Right atrium auricular region (tissue), 2 donors: ENCODE results near the gene AGBL4. TPM values are rescaled to one million over a fixed set of nuclear protein-coding genes. Genes with fewer than 3 reads are reported as not detected.
A peak's percentile ranks its signal among the peaks of the same experiment; 100 is the strongest.

Experiments
- DNase-seq: peaks from one replicate; pipeline ENCODE4 v3.0.0-alpha.2; 2019; ENCODE audit warnings: low spot score
- H3K27ac ChIP-seq, 2 donors: fragments of 200-600 bp; sonication (generic); 1 replicate in 1 of 2; 2 replicates in 1 of 2; pipeline ENCODE4 v1.5.1; 2016 to 2019
- H3K27me3 ChIP-seq, 2 donors: fragments of 200-600 bp; sonication (generic); one replicate each; pipeline versions ENCODE4 v1.5.1 to v1.6.0; 2017 to 2019
- H3K36me3 ChIP-seq: fragments of 200-600 bp; sonication (generic); one replicate; pipeline ENCODE4 v1.5.1; 2016
- H3K4me1 ChIP-seq, 2 donors: fragments of 200-600 bp; sonication (generic); one replicate each; pipeline versions ENCODE4 v1.5.1 to v1.6.0; 2017 to 2019
- H3K4me3 ChIP-seq, 2 donors: fragments of 200-600 bp; sonication (generic); 1 replicate in 1 of 2; 2 replicates in 1 of 2; pipeline ENCODE4 v1.5.1; 2017 to 2019; ENCODE audit warnings: mild to moderate bottlenecking in 1 of 2, moderate library complexity in 1 of 2
- H3K9me3 ChIP-seq, 2 donors: fragments of 200-600 bp; sonication (generic); one replicate each; pipeline ENCODE4 v1.5.1; 2019
- total RNA-seq, 2 donors: library from RNA; depleted of rRNA; stranded (reverse); fragments of >200 nt; gene quantifications; one replicate each; pipeline ENCODE4 v1.1.0, GENCODE V29; 2016
- TF ChIP-seq, protein P1 (sequence below), 2 donors: fragments of 200-600 bp; sonication (generic); IDR thresholded peaks; one replicate each; pipeline ENCODE4 v1.5.1; 2019; ENCODE audit warnings: antibody characterized with exemption in 2 of 2

The AGBL4 gene
- total RNA-seq, 2 donors from 2014 or later, result 0.94 to 1.7 TPM

DNA sequence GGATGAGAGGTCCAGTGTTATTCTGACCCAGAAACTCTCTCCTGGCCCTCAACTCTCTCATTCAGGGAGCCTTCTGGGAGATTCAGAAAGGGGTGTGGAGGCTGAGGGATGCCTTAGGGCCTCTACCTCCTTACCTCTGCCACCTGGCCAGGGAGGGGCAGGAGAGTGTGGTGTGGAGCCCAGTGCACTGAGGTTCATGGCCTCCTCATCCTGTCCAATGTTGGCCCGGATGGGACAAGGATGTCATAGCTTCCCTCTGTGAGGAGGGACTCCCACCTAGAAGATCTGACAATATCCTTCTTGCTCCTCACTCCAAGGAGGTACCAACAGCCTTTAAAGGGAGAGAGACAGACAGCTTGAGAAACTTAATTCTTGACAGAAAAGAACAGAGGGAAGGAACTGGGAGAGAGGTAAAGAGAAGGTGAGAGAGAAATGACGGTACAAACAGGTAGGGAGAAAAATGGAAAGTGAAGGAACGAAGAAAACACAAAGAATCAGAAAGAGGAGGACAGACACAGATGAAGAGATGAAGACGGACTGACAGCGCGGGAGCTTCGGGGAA lies 1247.8 kb downstream of the AGBL4 start:
- TF ChIP-seq, protein P1, sequence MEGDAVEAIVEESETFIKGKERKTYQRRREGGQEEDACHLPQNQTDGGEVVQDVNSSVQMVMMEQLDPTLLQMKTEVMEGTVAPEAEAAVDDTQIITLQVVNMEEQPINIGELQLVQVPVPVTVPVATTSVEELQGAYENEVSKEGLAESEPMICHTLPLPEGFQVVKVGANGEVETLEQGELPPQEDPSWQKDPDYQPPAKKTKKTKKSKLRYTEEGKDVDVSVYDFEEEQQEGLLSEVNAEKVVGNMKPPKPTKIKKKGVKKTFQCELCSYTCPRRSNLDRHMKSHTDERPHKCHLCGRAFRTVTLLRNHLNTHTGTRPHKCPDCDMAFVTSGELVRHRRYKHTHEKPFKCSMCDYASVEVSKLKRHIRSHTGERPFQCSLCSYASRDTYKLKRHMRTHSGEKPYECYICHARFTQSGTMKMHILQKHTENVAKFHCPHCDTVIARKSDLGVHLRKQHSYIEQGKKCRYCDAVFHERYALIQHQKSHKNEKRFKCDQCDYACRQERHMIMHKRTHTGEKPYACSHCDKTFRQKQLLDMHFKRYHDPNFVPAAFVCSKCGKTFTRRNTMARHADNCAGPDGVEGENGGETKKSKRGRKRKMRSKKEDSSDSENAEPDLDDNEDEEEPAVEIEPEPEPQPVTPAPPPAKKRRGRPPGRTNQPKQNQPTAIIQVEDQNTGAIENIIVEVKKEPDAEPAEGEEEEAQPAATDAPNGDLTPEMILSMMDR (IDR thresholded peaks at IDR 0.05), result no peak
- Histone ChIP-seq H3K27me3 (no peaks in the 10 kb centered on the region), H3K4me1 (peaks cover 0 to 23% of the 10 kb centered on the region in 2 donors), H3K9me3 (no peaks in the 10 kb centered on the region), H3K36me3 (no peaks in the 10 kb centered on the region), H3K27ac (peak overlapping the region; percentile 65 to 81), H3K4me3 (peak overlapping the region; percentile 78 to 89)
- no peak for DNase-seq

DNA sequence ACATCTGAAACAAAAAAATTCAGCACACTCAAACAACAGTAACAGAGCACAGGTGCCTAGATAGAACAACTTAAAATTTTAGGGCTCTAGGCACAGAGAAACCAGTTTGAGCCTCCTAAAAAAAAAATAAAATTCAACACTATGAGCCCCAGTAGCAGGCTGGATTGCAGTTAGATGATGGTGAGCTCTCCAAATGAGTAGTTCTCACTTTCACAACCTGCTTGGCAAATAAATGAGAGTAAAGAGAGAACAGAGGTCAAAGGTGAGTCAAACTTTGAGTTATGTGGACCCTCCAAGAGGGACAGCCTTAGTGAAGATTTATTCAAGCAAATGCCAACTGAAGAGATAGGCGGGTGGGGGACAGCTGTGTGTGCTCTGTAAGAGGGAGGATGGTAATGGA lies 1250.6 kb downstream of the AGBL4 start:
- Histone ChIP-seq H3K27ac (no peak overlapping the region), H3K27me3 (no peaks in the 10 kb centered on the region), H3K4me3 (no peak overlapping the region), H3K4me1 (peaks cover 0 to 25% of the 10 kb centered on the region in 2 donors), H3K36me3 (no peaks in the 10 kb centered on the region), H3K9me3 (no peaks in the 10 kb centered on the region)
- TF ChIP-seq, protein P1 (IDR thresholded peaks at IDR 0.05), result no peak
- DNase-seq, result no peak

DNA sequence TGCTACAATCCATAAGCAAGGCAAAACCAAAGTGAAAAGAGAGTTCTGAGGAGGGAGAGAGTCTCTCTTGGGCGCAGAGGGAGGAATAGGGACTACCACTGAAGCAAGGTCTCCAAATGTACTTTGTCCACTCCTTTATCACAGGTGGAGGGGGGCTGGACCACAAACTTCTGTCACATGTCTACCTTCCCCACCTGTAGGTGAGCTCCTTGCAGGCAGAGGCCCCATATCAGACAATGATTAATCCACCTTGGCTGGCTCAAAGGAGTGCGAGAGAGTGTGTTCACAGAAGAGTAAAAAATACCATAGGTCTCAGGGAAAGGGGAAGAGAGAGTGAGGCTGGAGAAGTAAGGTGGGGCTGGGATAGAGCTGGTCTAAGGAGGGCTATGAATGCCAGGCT lies 1251.5 kb downstream of the AGBL4 start:
- TF ChIP-seq, protein P1 (IDR thresholded peaks at IDR 0.05), result no peak
- Histone ChIP-seq H3K4me3 (no peak overlapping the region), H3K27me3 (no peaks in the 10 kb centered on the region), H3K27ac (no peak overlapping the region), H3K4me1 (peaks cover 0 to 18% of the 10 kb centered on the region in 2 donors), H3K36me3 (no peaks in the 10 kb centered on the region), H3K9me3 (no peaks in the 10 kb centered on the region)
- DNase-seq, result no peak

DNA sequence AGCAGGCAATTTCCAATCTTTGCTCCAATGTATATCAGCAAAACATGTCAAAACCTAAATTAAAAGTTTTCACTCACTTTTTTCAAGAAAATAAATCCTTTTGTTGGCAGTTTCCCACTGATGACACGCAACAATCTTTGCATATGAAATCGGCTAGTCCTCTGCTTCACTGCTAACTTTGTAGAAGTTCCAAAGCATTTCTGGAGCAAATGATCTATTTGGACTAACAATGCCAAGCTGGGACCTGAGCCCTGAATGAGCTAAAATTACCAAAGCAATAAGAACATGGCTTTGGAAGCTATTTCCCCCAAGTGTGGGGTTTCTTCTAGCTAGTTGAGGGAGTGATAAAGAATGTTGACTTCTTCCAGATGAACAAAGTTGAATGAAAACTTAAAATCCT lies 1252.2 kb downstream of the AGBL4 start:
- Histone ChIP-seq H3K27me3 (no peaks in the 10 kb centered on the region), H3K9me3 (no peaks in the 10 kb centered on the region), H3K27ac (no peak overlapping the region), H3K4me1 (peaks cover 0 to 17% of the 10 kb centered on the region in 2 donors), H3K4me3 (no peak overlapping the region), H3K36me3 (no peaks in the 10 kb centered on the region)
- DNase-seq, result no peak
- TF ChIP-seq, protein P1 (IDR thresholded peaks at IDR 0.05), result no peak

DNA sequence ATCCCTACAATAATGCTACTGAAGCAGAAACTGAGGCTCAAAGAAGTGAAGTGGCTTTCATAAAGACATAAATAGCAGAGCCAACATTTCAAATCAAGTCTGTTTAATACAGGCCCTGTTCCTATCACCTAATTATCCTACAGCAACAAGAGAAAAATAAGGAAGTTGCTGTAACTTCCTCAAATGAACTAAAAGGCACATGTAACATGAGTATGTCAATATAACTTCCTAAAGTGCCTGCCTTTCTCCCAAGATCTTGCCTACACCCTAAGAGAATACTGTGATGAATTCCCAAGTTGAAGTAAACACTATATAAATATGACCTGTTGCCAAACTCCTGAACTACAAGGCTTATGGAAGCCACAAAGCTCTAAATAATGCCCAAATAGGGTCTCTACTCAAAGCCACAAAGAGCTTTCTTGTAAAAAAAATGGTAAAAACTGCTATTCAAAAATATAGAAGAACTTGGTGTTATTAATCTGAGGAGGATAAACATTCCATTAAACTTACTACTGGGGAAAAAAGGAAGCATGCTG lies 1255.7 kb downstream of the AGBL4 start:
- TF ChIP-seq, protein P1 (IDR thresholded peaks at IDR 0.05), result no peak
- Histone ChIP-seq H3K4me1 (peaks cover 0 to 3% of the 10 kb centered on the region in 2 donors), H3K27me3 (no peaks in the 10 kb centered on the region), H3K9me3 (no peaks in the 10 kb centered on the region), H3K4me3 (no peak overlapping the region), H3K27ac (no peak overlapping the region), H3K36me3 (no peaks in the 10 kb centered on the region)
- no peak for DNase-seq

DNA sequence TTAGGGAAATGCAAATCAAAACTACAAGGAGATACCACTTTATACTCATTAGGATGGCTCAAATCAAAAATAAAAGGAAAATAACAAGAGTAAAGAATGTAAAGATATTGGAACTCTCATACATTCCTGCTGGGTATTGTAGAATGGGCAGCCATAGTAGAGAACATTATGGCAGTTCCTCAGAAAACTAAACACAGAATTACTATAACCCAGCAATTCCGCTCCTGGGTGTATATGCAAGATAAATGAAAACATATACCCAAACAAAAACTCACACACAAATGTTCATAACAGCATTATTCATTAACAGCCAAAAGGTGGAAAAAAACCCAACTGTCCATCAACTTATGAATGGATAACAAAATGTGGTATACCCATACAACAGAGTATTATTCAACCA lies 1258.4 kb downstream of the AGBL4 start:
- H3K27ac ChIP-seq, result no peak overlapping the region
- H3K36me3 ChIP-seq, result no peaks in the 10 kb centered on the region
- no peak for DNase-seq
- TF ChIP-seq, protein P1 (IDR thresholded peaks at IDR 0.05), result no peak
- H3K9me3 ChIP-seq, result no peaks in the 10 kb centered on the region
- H3K27me3 ChIP-seq, result no peaks in the 10 kb centered on the region
- peaks cover 0 to 3% of the 10 kb centered on the region in 2 donors for H3K4me1 ChIP-seq
- H3K4me3 ChIP-seq, result no peak overlapping the region
